ENCODE results near the gene DNAH17. TPM values are rescaled to one million over a fixed set of nuclear protein-coding genes. Genes with fewer than 3 reads are reported as not detected.

Gene DNAH17
- total RNA-seq, 1 experiment from 2014 or later: 0.13 TPM

DNA sequence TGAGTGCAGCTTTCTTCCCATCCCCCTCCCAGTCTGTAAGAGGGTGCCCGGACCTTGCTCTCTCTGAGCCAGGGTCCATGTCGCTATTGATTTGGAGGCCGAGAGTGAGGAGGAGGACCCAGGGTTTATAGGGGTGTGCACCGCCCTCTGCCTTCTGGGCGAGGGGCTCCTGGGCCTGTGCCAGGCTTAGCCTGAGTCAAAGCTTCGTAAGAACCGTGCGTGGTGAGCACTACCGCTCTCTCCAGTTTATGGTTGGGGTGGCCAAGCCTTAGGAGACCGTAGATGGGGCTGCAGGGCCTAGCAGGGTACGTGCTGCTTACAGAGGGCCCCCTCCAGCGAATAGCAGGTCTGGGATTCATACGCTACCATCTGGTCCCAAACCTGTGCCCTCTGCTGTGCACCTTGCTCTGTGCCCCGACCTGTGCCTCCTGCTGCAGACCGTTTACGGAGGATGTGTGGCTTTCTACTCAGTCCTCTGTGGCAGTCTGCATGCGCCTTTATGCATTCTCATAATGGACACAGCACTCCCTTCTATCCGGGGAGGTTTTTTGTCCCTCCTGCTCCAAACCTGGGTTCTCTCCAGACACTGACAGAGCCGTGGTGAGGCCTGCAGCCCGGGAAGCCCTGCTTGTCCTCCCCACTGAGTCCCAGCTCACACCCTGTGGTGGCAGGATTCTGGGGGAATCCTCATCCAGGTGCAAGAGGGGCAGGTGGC, 144.0 kb downstream of the DNAH17 start:
- Histone ChIP-seq H4K5ac (ENCODE audit: insufficient read length, low read depth, low read length) (no peak overlapping the region), H3K23me2 (ENCODE audit: insufficient read length, low read depth, low read length, poor library complexity, severe bottlenecking) (no peaks in the 10 kb centered on the region), H3K27ac (ENCODE audit: insufficient read length, low read depth, low read length) (no peak overlapping the region), H3T11ph (ENCODE audit: low read length) (no peak overlapping the region), H3K9ac (ENCODE audit: extremely low read depth, insufficient read length, low read length) (no peak overlapping the region), H3K79me2 (ENCODE audit: insufficient read depth, low read length) (no peaks in the 10 kb centered on the region), H3K23ac (ENCODE audit: insufficient read length, low read depth, low read length) (no peak overlapping the region), H2AK5ac (ENCODE audit: insufficient read length, low read length) (no peak overlapping the region), H3K9me3 (ENCODE audit: control insufficient read depth, low read depth, low read length) (no peaks in the 10 kb centered on the region), H4K91ac (ENCODE audit: insufficient read length, low read depth, low read length) (no peak overlapping the region), H2BK120ac (ENCODE audit: low read depth, low read length, poor library complexity, severe bottlenecking) (no peak overlapping the region), H3K79me1 (ENCODE audit: insufficient read depth, low read depth, low read length, poor library complexity, severe bottlenecking) (no peaks in the 10 kb centered on the region), H2BK5ac (ENCODE audit: insufficient read length, low read length) (no peak overlapping the region), H3K4me1 (ENCODE audit: insufficient read depth, low read length) (no peaks in the 10 kb centered on the region; the same call in none of the 2 replicates), H3K14ac (ENCODE audit: insufficient read depth, low read length) (no peak overlapping the region), H3K4ac (ENCODE audit: low read depth, low read length) (no peak overlapping the region), H2BK12ac (ENCODE audit: insufficient read length, low read depth, low read length) (no peak overlapping the region), H3K56ac (ENCODE audit: insufficient read length, low read depth, low read length) (no peak overlapping the region), H2AFZ (ENCODE audit: low read length) (no peak overlapping the region), H2BK20ac (ENCODE audit: low read depth, low read length, poor library complexity, severe bottlenecking) (no peak overlapping the region), H4K8ac (replicated peaks; ENCODE audit: insufficient read length, low read depth, low read length) (no peak overlapping the region), H3K4me2 (ENCODE audit: insufficient read depth, insufficient read length, low read length) (no peak overlapping the region), H3K18ac (ENCODE audit: insufficient read length, low read depth, low read length) (no peak overlapping the region), H4K20me1 (ENCODE audit: control insufficient read depth, insufficient read depth, insufficient read length) (no peaks in the 10 kb centered on the region), H2BK15ac (ENCODE audit: low read depth, low read length) (no peak overlapping the region), H3K27me3 (ENCODE audit: insufficient read depth, low read length) (no peaks in the 10 kb centered on the region)
- H3K36me3 Mint-ChIP-seq (ENCODE audit: insufficient read depth in 1 of 3, low read depth in 3 of 3): peaks cover 4 to 14% (median 8%) of the 10 kb centered on the region in 3 experiments
- DNase-seq: no peak
- peaks cover 20 to 33% of the 10 kb centered on the region in 2 experiments for H3K4me1 Mint-ChIP-seq
- WGBS (ENCODE audit: extremely low coverage, insufficient read length, low lambda C conversion rate): no CpG with 5 or more reads among the region's 20 CpGs
- H3K4me3 Mint-ChIP-seq: no peak overlapping the region
- no peak overlapping the region for H3K27ac Mint-ChIP-seq
- peaks cover 6% of the 10 kb centered on the region for H3K27me3 Mint-ChIP-seq (ENCODE audit: low read depth)
- TF ChIP-seq, protein P1, sequence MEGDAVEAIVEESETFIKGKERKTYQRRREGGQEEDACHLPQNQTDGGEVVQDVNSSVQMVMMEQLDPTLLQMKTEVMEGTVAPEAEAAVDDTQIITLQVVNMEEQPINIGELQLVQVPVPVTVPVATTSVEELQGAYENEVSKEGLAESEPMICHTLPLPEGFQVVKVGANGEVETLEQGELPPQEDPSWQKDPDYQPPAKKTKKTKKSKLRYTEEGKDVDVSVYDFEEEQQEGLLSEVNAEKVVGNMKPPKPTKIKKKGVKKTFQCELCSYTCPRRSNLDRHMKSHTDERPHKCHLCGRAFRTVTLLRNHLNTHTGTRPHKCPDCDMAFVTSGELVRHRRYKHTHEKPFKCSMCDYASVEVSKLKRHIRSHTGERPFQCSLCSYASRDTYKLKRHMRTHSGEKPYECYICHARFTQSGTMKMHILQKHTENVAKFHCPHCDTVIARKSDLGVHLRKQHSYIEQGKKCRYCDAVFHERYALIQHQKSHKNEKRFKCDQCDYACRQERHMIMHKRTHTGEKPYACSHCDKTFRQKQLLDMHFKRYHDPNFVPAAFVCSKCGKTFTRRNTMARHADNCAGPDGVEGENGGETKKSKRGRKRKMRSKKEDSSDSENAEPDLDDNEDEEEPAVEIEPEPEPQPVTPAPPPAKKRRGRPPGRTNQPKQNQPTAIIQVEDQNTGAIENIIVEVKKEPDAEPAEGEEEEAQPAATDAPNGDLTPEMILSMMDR (conservative IDR thresholded peaks at IDR 0.05): no peak
- H3K9me3 Mint-ChIP-seq: peaks cover 3 to 4% of the 10 kb centered on the region in 2 experiments; a peak in 3 of 5 replicates

Data from H9 (cell line).